Skeletal muscle satellite cell (primary cell): Measurements from ENCODE around the gene SSX1. TPM values are rescaled to one million over a fixed set of nuclear protein-coding genes. Genes with fewer than 3 reads are reported as not detected.
"Not testable (repeated sequence)": the region's sequence is repeated elsewhere in the genome, so short reads cannot be mapped to it uniquely, and the experiment has no call there.

ENCODE experiments used
- H3K27me3 ChIP-seq: 2 replicates; pipeline ENCODE4 v1.7.0; 2013; ENCODE audit warnings: low read length; ENCODE audit not compliant: control insufficient read depth, insufficient read depth
- H3K36me3 ChIP-seq: 2 replicates; pipeline ENCODE4 v1.7.0; 2013; ENCODE audit warnings: mild to moderate bottlenecking, control low read depth, low read length; ENCODE audit not compliant: insufficient read depth
- H3K4me1 ChIP-seq: 2 replicates; pipeline ENCODE4 v1.7.0; 2013; ENCODE audit warnings: low read length; ENCODE audit not compliant: control insufficient read depth, insufficient read depth
- H3K4me2 ChIP-seq: 2 replicates; pipeline ENCODE4 v1.7.0; 2013; ENCODE audit warnings: mild to moderate bottlenecking, low read length
- H3K4me3 ChIP-seq: 2 replicates; pipeline ENCODE4 v1.7.0; 2013; ENCODE audit warnings: low read length
- H3K9ac ChIP-seq: 2 replicates; pipeline ENCODE4 v1.7.0; 2013; ENCODE audit warnings: mild to moderate bottlenecking, low read depth, low read length, moderate library complexity
- H3K9me3 ChIP-seq: replicated peaks from 2 replicates; pipeline ENCODE4 v1.7.0; 2013; ENCODE audit warnings: mild to moderate bottlenecking, control low read depth, low read length
- small RNA-seq: library from RNA; depleted of rRNA; stranded (forward); fragments of <200 nt; gene quantifications from one replicate; pipeline ENCODE3, GENCODE V24; 2012
- total RNA-seq: library from RNA; depleted of rRNA; stranded (reverse); fragments of >200 nt; gene quantifications from 2 replicates; pipeline ENCODE4 v1.2.3, GENCODE V29; 2012; rRNA removed

Gene SSX1, protein sequence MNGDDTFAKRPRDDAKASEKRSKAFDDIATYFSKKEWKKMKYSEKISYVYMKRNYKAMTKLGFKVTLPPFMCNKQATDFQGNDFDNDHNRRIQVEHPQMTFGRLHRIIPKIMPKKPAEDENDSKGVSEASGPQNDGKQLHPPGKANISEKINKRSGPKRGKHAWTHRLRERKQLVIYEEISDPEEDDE
- not detected in 2 replicates for total RNA-seq

DNA sequence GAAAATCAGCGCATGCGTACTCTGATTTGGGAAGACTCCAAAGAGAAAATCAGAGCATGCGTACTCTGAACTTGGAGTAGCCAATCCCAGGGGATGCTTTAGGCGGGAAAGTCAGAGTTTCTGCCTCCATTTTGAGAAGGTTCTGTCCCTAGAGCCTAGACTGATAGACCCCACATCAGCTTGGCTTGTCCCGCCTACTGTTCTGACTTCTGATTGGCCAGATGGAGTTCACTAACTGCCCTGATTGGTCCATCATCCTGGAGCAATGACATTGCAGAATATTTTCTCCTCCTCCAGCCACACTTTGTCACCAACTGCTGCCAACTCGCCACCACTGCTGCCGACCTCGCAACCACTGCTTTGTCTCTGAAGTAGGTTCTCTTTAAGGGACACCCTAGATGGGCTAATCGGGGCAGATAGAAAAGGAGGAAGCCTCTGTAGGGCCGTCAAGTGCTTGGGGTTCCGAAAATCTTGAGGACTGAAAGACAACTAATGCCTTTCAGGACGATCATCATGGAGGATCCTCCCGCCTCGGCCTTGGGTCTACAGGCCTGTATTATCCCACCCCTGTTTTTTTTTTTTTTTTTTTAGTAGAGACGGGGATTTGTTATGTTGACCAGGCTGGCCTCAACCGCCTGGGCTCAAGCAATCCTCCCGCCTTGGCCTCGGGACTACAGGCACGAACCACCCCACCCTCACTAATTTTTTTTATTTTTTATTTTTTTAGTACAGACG is at the start of gene SSX1:
Gene SSX1, plus strand, starts transcription at position 331 of the 735 bp plus-strand sequence. CDS start 1,850 bp downstream, outside the sequence.
- not testable (repeated sequence) for H3K4me1 ChIP-seq, H3K27me3 ChIP-seq, H3K9ac ChIP-seq

DNA sequence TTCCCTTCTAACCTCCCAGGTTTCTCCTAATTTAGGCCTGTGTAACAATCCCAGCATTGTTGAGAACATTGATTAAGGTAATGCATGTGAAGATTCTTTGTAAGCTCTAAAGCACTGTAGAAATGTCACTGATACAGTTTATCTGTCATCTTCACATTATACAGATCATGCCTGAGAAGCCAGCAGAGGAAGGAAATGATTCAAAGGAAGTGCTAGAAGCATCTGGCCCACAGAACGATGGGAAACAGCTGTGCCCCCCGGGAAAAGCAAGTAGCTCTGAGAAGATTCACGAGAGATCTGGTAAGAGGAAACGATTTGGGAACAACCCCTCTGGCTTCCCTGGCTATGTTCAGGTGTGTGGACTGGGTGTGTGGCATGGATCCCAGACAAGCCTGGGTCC is 40.9 kb upstream of the SSX1 start:
- not testable (repeated sequence) for H3K27me3 ChIP-seq, H3K9ac ChIP-seq, H3K9me3 ChIP-seq, H3K36me3 ChIP-seq, H3K4me1 ChIP-seq, H3K4me2 ChIP-seq, H3K4me3 ChIP-seq

More for the DNA sequence above, at the start of gene SSX1:
- H3K9me3 ChIP-seq, H3K4me2 ChIP-seq, H3K4me3 ChIP-seq, H3K36me3 ChIP-seq: not testable (repeated sequence)

DNA sequence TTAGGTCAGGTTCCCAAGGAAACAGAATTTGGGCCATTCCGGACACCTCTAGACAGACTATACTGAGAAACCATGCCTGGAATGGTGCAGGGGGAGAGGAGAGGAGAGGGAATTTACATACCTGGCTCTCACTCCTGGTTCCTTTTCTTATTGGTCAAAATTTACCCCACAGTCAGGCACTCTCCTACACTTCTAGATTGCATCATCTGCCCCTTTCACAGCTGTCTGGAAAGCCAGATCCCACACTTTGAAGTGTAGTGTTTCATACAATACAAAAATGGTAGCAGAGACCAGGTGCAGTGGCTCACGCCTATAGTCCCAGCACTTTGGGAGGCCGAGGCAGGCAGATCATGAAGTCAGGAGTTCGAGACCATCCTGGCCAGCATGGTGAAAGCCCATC is 31.0 kb upstream of the SSX1 start:
- not testable (repeated sequence) for H3K9me3 ChIP-seq, H3K4me1 ChIP-seq, H3K36me3 ChIP-seq, H3K4me3 ChIP-seq, H3K4me2 ChIP-seq, H3K9ac ChIP-seq, H3K27me3 ChIP-seq

DNA sequence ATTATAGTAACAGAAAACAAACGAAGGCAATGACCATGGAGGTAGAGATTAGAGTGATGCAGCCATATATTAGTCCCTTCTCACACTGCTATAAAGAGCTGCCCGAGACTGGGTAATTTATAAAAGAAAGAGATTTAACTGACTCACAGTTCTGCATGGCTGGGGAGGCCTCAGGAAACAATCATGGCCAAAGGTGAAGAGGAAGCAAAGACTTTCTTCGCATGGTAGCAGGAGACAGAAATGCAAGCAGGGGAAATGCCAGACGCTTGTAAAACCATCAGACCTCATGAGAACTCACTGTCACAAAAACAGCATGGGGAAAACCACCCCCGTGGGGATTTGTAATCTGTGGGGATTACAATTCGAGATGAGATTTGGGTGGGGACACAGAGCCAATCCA is 2.2 kb upstream of the SSX1 start:
- H3K27me3 ChIP-seq, H3K9ac ChIP-seq, H3K9me3 ChIP-seq, H3K4me1 ChIP-seq, H3K36me3 ChIP-seq, H3K4me3 ChIP-seq, H3K4me2 ChIP-seq: not testable (repeated sequence)

DNA sequence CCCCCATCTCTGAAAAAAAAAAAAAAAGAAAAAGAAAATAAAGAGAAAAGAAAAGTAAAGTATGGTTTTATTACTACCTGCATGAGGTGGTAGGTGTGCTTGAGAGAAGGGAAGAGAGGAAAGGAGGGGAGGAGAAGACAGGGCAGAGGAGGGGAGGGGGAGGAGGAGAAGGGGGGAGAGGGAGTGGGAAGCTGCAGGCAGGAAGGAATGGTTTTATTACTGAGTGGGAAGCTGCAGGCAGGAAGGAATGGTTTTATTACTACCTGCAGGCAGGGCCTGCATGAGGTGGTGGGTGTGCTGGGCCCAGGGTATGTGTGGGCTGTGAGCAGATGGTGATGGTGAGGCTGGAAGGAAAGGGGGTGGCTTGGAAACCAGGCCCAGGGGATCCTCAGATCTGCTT is 19.2 kb downstream of the SSX1 start:
- not testable (repeated sequence) for H3K36me3 ChIP-seq, H3K4me3 ChIP-seq, H3K27me3 ChIP-seq, H3K4me2 ChIP-seq, H3K4me1 ChIP-seq, H3K9me3 ChIP-seq, H3K9ac ChIP-seq

DNA sequence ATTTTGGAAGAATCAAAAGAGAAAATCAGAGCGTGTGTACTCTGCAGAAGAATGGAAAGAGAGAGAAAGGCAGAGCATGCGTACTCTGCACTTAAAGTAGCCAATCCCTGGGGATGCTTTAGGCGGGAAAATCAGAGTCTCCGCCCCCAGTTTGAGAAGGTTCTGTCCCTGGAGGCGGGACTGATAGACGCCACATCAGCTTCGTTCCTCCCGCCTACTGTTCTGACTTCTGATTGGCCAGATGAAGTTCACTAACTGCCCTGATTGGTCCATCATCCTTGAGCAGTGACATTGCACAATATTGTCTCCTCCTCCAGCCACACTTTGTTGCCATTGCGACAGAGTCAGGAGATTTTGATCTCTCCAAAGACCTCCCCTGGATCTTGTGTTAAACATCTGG is 23.8 kb downstream of the SSX1 start:
- Histone ChIP-seq H3K36me3 (no peaks in the 10 kb centered on the region), H3K4me2 (no peak overlapping the region), H3K4me3 (no peak overlapping the region), H3K27me3 (no peaks in the 10 kb centered on the region), H3K4me1 (no peaks in the 10 kb centered on the region), H3K9me3 (no peaks in the 10 kb centered on the region), H3K9ac (no peak overlapping the region)

DNA sequence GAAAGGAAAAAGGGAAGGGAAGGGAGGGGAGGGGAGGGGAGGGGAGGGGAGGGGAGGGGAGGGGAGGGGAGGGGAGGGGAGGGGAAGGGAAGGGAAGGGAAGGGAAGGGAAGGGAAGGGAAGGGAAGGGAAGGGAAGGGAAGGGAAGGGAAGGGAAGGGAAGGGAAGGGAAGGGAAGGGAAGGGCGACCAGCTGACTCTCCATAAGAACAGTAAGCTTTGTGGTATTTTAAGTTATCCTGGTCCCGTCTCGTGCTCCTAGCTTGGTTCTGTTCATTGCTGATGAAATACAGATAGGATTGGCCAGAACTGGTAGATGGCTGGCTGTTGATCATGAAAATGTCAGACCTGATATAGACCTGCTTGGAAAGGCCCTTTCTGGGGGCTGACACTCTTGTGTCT is 25.5 kb downstream of the SSX1 start:
- not testable (repeated sequence) for H3K4me1 ChIP-seq, H3K27me3 ChIP-seq, H3K9me3 ChIP-seq, H3K4me3 ChIP-seq, H3K36me3 ChIP-seq, H3K4me2 ChIP-seq, H3K9ac ChIP-seq

DNA sequence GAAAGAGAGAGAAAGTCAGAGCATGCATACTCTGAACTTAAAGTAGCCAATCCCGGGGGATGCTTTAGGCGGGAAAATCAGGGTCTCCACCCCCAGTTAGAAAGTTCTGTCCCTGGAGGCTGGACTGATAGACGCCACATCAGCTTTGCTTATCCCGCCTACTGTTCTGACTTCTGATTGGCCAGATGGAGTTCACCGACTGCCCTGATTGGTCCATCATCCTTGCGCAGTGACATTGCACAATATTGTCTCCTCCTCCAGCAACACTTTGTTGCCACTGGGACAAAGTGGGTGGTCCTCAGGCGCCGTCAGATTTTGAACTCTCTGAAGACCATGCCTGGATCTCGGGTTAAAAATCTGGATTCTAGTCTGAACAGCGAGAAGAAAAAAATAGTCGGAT is 51.0 kb downstream of the SSX1 start:
- H3K27me3 ChIP-seq = no peaks in the 10 kb centered on the region
- no peaks in the 10 kb centered on the region for H3K4me1 ChIP-seq
- no peak overlapping the region for H3K4me3 ChIP-seq
- H3K9me3 ChIP-seq = no peaks in the 10 kb centered on the region
- H3K36me3 ChIP-seq = no peaks in the 10 kb centered on the region
- no peak overlapping the region for H3K9ac ChIP-seq
- H3K4me2 ChIP-seq = no peak overlapping the region

DNA sequence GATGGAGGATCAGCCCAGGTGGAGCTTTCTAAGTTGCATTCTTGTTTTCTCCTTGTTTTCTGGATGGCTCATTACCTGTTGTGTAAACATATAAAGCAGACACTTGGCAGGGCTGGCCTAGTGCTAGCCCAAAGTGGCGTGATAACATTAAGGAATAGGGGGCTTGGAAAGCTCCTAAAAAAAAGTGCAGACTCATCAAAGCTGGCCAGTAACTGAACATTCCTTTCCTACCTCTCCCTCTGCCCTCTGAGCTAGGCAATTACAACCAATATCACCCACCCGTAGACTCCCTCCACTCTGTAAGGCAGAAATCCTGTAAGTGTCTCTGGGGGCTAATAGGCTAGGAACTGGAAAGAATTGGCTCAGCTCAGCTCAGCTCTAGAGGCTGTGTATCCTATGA is 58.8 kb downstream of the SSX1 start:
- not testable (repeated sequence) for H3K4me1 ChIP-seq, H3K9ac ChIP-seq, H3K4me3 ChIP-seq, H3K27me3 ChIP-seq, H3K9me3 ChIP-seq, H3K36me3 ChIP-seq, H3K4me2 ChIP-seq

Small RNA genes within 50 kb of the gene (small RNA-seq; reads per million reads assigned to genes)
- gene AC245047.3 (not detected), gene AC245047.4 (not detected), gene RNA5SP503 (not detected)
